GM23338 (cell line): ENCODE measurements around the gene ZNF394. TPM values are rescaled to one million over a fixed set of nuclear protein-coding genes. Genes with fewer than 3 reads are reported as not detected.

ENCODE experiments used
- ATAC-seq: fragments of 200-7000 bp; cut with Tn5 transposase; 3 replicates; pipeline ENCODE4 v1.9.1; 2020
- DNase-seq: peaks from one replicate; pipeline ENCODE4 v3.0.0-alpha.2; 2015; ENCODE audit warnings: low spot score
- H2AFZ ChIP-seq: fragments of 200-600 bp; sonication (generic); 2 replicates; pipeline ENCODE4 v1.8.0; 2016; ENCODE audit warnings: antibody characterized with exemption, mild to moderate bottlenecking, moderate library complexity
- H3F3A ChIP-seq: fragments of 200-600 bp; sonication (generic); replicated peaks from 2 replicates; pipeline ENCODE4 v1.8.0; 2017; ENCODE audit warnings: antibody characterized with exemption, mixed run types, low read depth
- H3K27ac ChIP-seq: fragments of 200-600 bp; sonication (generic); 2 replicates; pipeline ENCODE4 v1.6.1; 2016; ENCODE audit warnings: low read depth
- H3K27me3 ChIP-seq: fragments of 200-600 bp; sonication (generic); 2 replicates; pipeline ENCODE4 v1.8.0; 2016; ENCODE audit warnings: mild to moderate bottlenecking, mixed run types, moderate library complexity; ENCODE audit not compliant: insufficient read depth
- H3K36me3 ChIP-seq: fragments of 200-600 bp; sonication (generic); 2 replicates; pipeline ENCODE4 v1.8.0; 2016; ENCODE audit warnings: mild to moderate bottlenecking; ENCODE audit not compliant: insufficient read depth
- H3K4me1 ChIP-seq: fragments of 200-600 bp; sonication (generic); 2 replicates; pipeline ENCODE4 v1.8.0; 2016; ENCODE audit warnings: mild to moderate bottlenecking, moderate library complexity; ENCODE audit not compliant: insufficient read depth
- H3K4me2 ChIP-seq: fragments of 200-600 bp; sonication (generic); 2 replicates; pipeline ENCODE4 v1.7.1; 2017; ENCODE audit warnings: mixed run types
- H3K4me3 ChIP-seq: fragments of 200-600 bp; sonication (generic); 2 replicates; pipeline ENCODE4 v1.6.1; 2016; ENCODE audit warnings: mixed run types
- H3K79me2 ChIP-seq: fragments of 200-600 bp; sonication (generic); replicated peaks from 2 replicates; pipeline ENCODE4 v1.8.0; 2017; ENCODE audit warnings: mild to moderate bottlenecking; ENCODE audit not compliant: insufficient read depth
- H3K9me2 ChIP-seq: fragments of 200-600 bp; sonication (generic); 2 replicates; pipeline ENCODE4 v1.8.0; 2017; ENCODE audit not compliant: insufficient read depth
- H4K20me1 ChIP-seq: fragments of 200-600 bp; sonication (generic); replicated peaks from 2 replicates; pipeline ENCODE4 v1.8.0; 2017; ENCODE audit warnings: mild to moderate bottlenecking; ENCODE audit not compliant: insufficient read depth
- H3K27ac Mint-ChIP-seq: 2 replicates; pipeline ENCODE4 v1.8.0; 2020; ENCODE audit warnings: inconsistent platforms, mild to moderate bottlenecking, moderate library complexity, mixed read lengths
- H3K27me3 Mint-ChIP-seq: 3 replicates; pipeline ENCODE4 v1.8.0; 2022; ENCODE audit warnings: low read depth, mild to moderate bottlenecking, moderate library complexity, mixed read lengths, inconsistent platforms; ENCODE audit not compliant: insufficient read depth, poor library complexity
- H3K36me3 Mint-ChIP-seq: 3 replicates; pipeline ENCODE4 v1.8.0; 2021; ENCODE audit warnings: low read depth, mild to moderate bottlenecking, inconsistent platforms, moderate library complexity, mixed read lengths
- H3K4me1 Mint-ChIP-seq: 3 replicates; pipeline ENCODE4 v1.8.0; 2020; ENCODE audit warnings: mild to moderate bottlenecking, inconsistent platforms, mixed read lengths
- H3K4me3 Mint-ChIP-seq: 3 replicates; pipeline ENCODE4 v1.8.0; 2021; ENCODE audit warnings: moderate library complexity, mild to moderate bottlenecking, inconsistent platforms, mixed read lengths
- H3K9me3 Mint-ChIP-seq: 3 replicates; pipeline ENCODE4 v1.8.0; 2020; ENCODE audit warnings: moderate library complexity, mild to moderate bottlenecking, inconsistent platforms, mixed read lengths
- CREB1 ChIP-seq: fragments of 250-450 bp; sonication (Bioruptor Pico); IDR thresholded peaks from 2 replicates; pipeline ENCODE4 v1.5.0; 2020; ENCODE audit warnings: low read depth, mild to moderate bottlenecking, moderate library complexity
- EZH2 ChIP-seq: fragments of 200-600 bp; sonication (generic); IDR thresholded peaks from one replicate; pipeline ENCODE4 v1.8.0; 2017; ENCODE audit warnings: antibody characterized with exemption, mild to moderate bottlenecking, low read depth; ENCODE audit not compliant: unreplicated experiment
- EZH2phosphoT487 ChIP-seq: fragments of 200-600 bp; sonication (generic); IDR thresholded peaks from one replicate; pipeline ENCODE4 v1.8.1; 2018; ENCODE audit warnings: antibody characterized with exemption; ENCODE audit not compliant: unreplicated experiment
- JUNB ChIP-seq: IDR thresholded peaks from one replicate; pipeline ENCODE4 v1.6.1; 2016; ENCODE audit warnings: antibody characterized with exemption; ENCODE audit not compliant: unreplicated experiment
- NANOG ChIP-seq: IDR thresholded peaks from 2 replicates; pipeline ENCODE4 v1.6.1; 2016; ENCODE audit warnings: antibody characterized with exemption, borderline replicate concordance
- POLR2AphosphoS5 ChIP-seq: IDR thresholded peaks from 2 replicates; pipeline ENCODE4 v1.6.1; 2016; ENCODE audit warnings: antibody characterized with exemption, low read depth
- STAT1 ChIP-seq: IDR thresholded peaks from one replicate; pipeline ENCODE4 v1.6.1; 2016; ENCODE audit warnings: antibody characterized with exemption; ENCODE audit not compliant: unreplicated experiment
- ZNF114 ChIP-seq: fragments of 250-450 bp; sonication (Bioruptor Pico); IDR thresholded peaks from 2 replicates; pipeline ENCODE4 v1.5.0; 2020; ENCODE audit warnings: mild to moderate bottlenecking, moderate library complexity
- ZNF331 ChIP-seq: fragments of 250-450 bp; sonication (Bioruptor Pico); IDR thresholded peaks from 2 replicates; pipeline ENCODE4 v1.5.0; 2020; ENCODE audit warnings: low read depth, mild to moderate bottlenecking, moderate library complexity
- polyA plus RNA-seq: library from polyadenylated mRNA; unstranded; fragments of >200 nt; fragmentation: Nextera tagmentation; extraction: Ambion mirVana; gene quantifications from 2 replicates; pipeline ENCODE4 v1.2.1, GENCODE V29; 2016
- total RNA-seq: library from RNA; depleted of rRNA; stranded (reverse); fragments of >200 nt; shearing (Covaris generic); gene quantifications from 2 replicates; pipeline ENCODE4 v1.2.3, GENCODE V29; 2014
- TF ChIP-seq, protein P1 (sequence below): IDR thresholded peaks from one replicate; pipeline ENCODE4 v1.6.1; 2018; ENCODE audit warnings: antibody characterized with exemption; ENCODE audit not compliant: unreplicated experiment
- TF ChIP-seq, protein P2 (sequence below), 2 experiments: fragments of 200-600 bp in 1 of 2; sonication (generic) in 1 of 2; conservative IDR thresholded peaks; 2 replicates each; pipeline versions ENCODE4 v1.5.1 to v1.6.1; 2016 to 2017; ENCODE audit warnings: antibody characterized with exemption in 2 of 2, low read depth in 2 of 2, mild to moderate bottlenecking in 2 of 2, moderate library complexity in 1 of 2

The ZNF394 gene
- total and polyA plus RNA-seq, 2 experiments from 2014 or later = 12.6 to 26.9 TPM

DNA sequence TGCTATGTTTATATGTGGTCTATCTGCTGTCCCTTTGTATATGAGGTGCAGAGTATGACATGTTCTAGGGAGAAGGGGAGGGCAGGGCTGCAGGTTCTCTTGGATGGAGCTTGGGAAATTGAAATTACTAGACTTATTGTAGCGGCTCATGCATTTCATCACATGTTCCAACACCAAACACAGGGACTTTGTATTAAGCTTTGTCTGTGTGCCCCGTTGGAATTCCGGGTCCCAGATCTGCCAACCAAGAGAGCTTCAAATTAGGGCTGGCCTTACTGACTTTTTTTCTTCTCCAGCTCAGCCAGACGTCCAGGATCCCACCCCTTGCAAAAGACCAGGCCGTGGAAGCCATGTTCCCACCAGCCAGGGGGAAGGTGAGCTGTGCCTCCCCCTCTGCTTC is 24.0 kb downstream of the ZNF394 start:
- DNase-seq (no peak), ATAC-seq (no peak)
- H3K4me3 Mint-ChIP-seq = no peak overlapping the region
- peaks cover 25% of the 10 kb centered on the region for H3K36me3 Mint-ChIP-seq
- Histone ChIP-seq H3K79me2 (peaks cover 66% of the 10 kb centered on the region), H3K4me3 (no peak overlapping the region), H3K9me2 (no peaks in the 10 kb centered on the region), H3K27ac (no peak overlapping the region), H4K20me1 (peaks cover 21% of the 10 kb centered on the region), H3K27me3 (no peaks in the 10 kb centered on the region), H3F3A (0 out of 2 replicates have a peak, but pooled peaks cover 10% of the 10 kb centered on the region), H3K36me3 (peaks cover 2% of the 10 kb centered on the region; the same call in 1 of the 2 replicates), H3K4me2 (no peak overlapping the region), H2AFZ (no peak overlapping the region), H3K4me1 (peaks cover 6% of the 10 kb centered on the region; the same call in 1 of the 2 replicates)
- TF ChIP-seq ZNF331 (CRISPR knock-in tag) (no peak), EZH2 (no peak)
- no peak overlapping the region; the same call in 1 of the 2 replicates for H3K27ac Mint-ChIP-seq
- peaks cover 13% of the 10 kb centered on the region for H3K27me3 Mint-ChIP-seq
- H3K9me3 Mint-ChIP-seq = peaks cover 2% of the 10 kb centered on the region; the same call in 1 of the 3 replicates
- H3K4me1 Mint-ChIP-seq = peaks cover 5% of the 10 kb centered on the region; the same call in 1 of the 3 replicates

- ATAC-seq = peak; percentile 12
- Mint-ChIP-seq H3K4me3 (peak overlapping the region; percentile 97), H3K36me3 (peaks cover 8% of the 10 kb centered on the region), H3K27ac (peak overlapping the region; percentile 97), H3K4me1 (peaks cover 9% of the 10 kb centered on the region; the same call in 2 of the 3 replicates), H3K27me3 (peaks cover 16% of the 10 kb centered on the region), H3K9me3 (peaks cover 2% of the 10 kb centered on the region; the same call in 1 of the 3 replicates)
- Histone ChIP-seq H3K27ac (peak overlapping the region; percentile 86), H3K4me2 (peak overlapping the region; percentile 96), H2AFZ (peak overlapping the region; percentile 61), H4K20me1 (peaks cover 10% of the 10 kb centered on the region), H3K4me1 (peaks cover 13% of the 10 kb centered on the region), H3K36me3 (no peaks in the 10 kb centered on the region), H3K27me3 (no peaks in the 10 kb centered on the region), H3F3A (0 out of 2 replicates have a peak, but pooled peaks cover 10% of the 10 kb centered on the region), H3K79me2 (peaks cover 54% of the 10 kb centered on the region), H3K9me2 (no peaks in the 10 kb centered on the region), H3K4me3 (peak overlapping the region; percentile 95)
- TF ChIP-seq CREB1 (CRISPR knock-in tag) = no peak
- DNase-seq = peak; percentile 67
These were observed 26.8 kb downstream of the ZNF394 start for GRCh38 chr7:99473315-99473596.

GRCh38 chr7:99472561-99473314 is 27.3 kb downstream of the ZNF394 start, which contains the start of gene ZNF789:
TSS of gene ZNF789 (plus strand) at chr7:99472890. CDS start at chr7:99476457, 3,567 bp downstream.
- ATAC-seq (peak; percentile 96), DNase-seq (peak; percentile 99)
- peak within 1 kb of the TSS; percentile 61 for H2AFZ ChIP-seq
- no peaks in the 10 kb centered on the region for H3K36me3 ChIP-seq
- peaks cover 49% of the 10 kb centered on the region for H3K79me2 ChIP-seq
- no peaks in the 10 kb centered on the region for H3K9me2 ChIP-seq
- H3K4me3 ChIP-seq = peak within 1 kb of the TSS; percentile 95
- Mint-ChIP-seq H3K27ac (peak within 1 kb of the TSS; percentile 97), H3K27me3 (peaks cover 13% of the 10 kb centered on the region), H3K36me3 (peaks cover 8% of the 10 kb centered on the region), H3K9me3 (peaks cover 2% of the 10 kb centered on the region; the same call in 1 of the 3 replicates), H3K4me1 (peaks cover 9% of the 10 kb centered on the region; the same call in 2 of the 3 replicates), H3K4me3 (peak within 1 kb of the TSS; percentile 97)
- peaks cover 13% of the 10 kb centered on the region for H3K4me1 ChIP-seq
- peaks cover 6% of the 10 kb centered on the region for H4K20me1 ChIP-seq
- peak within 1 kb of the TSS; percentile 96 for H3K4me2 ChIP-seq
- H3K27me3 ChIP-seq = no peaks in the 10 kb centered on the region
- peak within 1 kb of the TSS; percentile 94 for H3K27ac ChIP-seq
- 0 out of 2 replicates have a peak, but pooled peaks cover 7% of the 10 kb centered on the region for H3F3A ChIP-seq
- TF ChIP-seq STAT1 = no peak
- no peak for TF ChIP-seq ZNF114 (CRISPR knock-in tag)
- TF ChIP-seq EZH2 = no peak
- TF ChIP-seq NANOG = peak; percentile 18; the same call in 1 of the 2 replicates
- TF ChIP-seq POLR2AphosphoS5 = peak; percentile 79
- no peak for TF ChIP-seq EZH2phosphoT487
- TF ChIP-seq, protein P1, sequence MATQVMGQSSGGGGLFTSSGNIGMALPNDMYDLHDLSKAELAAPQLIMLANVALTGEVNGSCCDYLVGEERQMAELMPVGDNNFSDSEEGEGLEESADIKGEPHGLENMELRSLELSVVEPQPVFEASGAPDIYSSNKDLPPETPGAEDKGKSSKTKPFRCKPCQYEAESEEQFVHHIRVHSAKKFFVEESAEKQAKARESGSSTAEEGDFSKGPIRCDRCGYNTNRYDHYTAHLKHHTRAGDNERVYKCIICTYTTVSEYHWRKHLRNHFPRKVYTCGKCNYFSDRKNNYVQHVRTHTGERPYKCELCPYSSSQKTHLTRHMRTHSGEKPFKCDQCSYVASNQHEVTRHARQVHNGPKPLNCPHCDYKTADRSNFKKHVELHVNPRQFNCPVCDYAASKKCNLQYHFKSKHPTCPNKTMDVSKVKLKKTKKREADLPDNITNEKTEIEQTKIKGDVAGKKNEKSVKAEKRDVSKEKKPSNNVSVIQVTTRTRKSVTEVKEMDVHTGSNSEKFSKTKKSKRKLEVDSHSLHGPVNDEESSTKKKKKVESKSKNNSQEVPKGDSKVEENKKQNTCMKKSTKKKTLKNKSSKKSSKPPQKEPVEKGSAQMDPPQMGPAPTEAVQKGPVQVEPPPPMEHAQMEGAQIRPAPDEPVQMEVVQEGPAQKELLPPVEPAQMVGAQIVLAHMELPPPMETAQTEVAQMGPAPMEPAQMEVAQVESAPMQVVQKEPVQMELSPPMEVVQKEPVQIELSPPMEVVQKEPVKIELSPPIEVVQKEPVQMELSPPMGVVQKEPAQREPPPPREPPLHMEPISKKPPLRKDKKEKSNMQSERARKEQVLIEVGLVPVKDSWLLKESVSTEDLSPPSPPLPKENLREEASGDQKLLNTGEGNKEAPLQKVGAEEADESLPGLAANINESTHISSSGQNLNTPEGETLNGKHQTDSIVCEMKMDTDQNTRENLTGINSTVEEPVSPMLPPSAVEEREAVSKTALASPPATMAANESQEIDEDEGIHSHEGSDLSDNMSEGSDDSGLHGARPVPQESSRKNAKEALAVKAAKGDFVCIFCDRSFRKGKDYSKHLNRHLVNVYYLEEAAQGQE = no peak
- no peak for TF ChIP-seq ZNF331 (CRISPR knock-in tag)
- TF ChIP-seq, protein P2, sequence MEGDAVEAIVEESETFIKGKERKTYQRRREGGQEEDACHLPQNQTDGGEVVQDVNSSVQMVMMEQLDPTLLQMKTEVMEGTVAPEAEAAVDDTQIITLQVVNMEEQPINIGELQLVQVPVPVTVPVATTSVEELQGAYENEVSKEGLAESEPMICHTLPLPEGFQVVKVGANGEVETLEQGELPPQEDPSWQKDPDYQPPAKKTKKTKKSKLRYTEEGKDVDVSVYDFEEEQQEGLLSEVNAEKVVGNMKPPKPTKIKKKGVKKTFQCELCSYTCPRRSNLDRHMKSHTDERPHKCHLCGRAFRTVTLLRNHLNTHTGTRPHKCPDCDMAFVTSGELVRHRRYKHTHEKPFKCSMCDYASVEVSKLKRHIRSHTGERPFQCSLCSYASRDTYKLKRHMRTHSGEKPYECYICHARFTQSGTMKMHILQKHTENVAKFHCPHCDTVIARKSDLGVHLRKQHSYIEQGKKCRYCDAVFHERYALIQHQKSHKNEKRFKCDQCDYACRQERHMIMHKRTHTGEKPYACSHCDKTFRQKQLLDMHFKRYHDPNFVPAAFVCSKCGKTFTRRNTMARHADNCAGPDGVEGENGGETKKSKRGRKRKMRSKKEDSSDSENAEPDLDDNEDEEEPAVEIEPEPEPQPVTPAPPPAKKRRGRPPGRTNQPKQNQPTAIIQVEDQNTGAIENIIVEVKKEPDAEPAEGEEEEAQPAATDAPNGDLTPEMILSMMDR (conservative IDR thresholded peaks at IDR 0.05; ENCODE audit: low read depth in 2 of 2) = no peak
- TF ChIP-seq JUNB = no peak
